Hypothalamus (tissue), 51 donors: ENCODE measurements around the gene MPP7.

ENCODE experiments used
- DNase-seq, 51 donors: peaks; one replicate each; lab custom pipeline; 2025; lab: John Stamatoyannopoulos, UW

The MPP7 gene

DNA sequence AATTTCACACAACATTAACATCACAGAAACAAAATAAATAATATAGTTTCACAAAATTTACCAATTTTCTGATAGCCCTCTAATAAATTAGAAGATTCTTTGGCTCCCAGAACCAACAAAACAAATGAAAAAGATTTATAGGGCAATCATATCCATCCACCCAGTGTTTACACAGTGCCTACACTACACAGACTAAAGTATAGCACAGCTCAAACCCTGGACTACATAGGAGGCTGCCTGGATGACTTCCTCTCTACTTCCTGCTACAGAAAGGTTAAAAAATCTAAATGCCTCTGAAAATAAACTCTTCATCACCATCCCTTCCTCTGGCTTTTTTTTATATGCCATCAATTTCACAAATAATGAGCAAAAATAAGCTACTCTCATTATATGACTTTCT is 28.4 kb downstream of the MPP7 start:
- no peak for DNase-seq

DNA sequence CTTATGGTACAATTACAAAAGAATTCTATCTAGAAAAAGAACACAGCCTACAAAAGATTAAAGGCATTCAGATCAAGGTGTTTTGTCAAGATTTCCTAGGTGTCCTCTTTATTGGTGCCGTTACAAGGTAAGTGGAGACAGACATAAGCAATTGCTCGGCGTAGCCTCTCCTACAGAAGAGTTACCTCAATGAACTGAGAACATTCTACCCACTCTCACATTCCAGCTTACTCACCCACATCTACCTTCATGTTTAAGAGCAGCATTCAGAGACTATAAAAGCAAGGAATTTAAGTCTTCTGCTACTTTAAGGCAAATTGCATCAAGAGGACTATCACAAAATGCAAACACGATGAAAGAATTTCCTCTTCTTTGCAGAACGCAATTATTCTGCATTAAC is 29.5 kb downstream of the MPP7 start:
- DNase-seq: no peak

DNA sequence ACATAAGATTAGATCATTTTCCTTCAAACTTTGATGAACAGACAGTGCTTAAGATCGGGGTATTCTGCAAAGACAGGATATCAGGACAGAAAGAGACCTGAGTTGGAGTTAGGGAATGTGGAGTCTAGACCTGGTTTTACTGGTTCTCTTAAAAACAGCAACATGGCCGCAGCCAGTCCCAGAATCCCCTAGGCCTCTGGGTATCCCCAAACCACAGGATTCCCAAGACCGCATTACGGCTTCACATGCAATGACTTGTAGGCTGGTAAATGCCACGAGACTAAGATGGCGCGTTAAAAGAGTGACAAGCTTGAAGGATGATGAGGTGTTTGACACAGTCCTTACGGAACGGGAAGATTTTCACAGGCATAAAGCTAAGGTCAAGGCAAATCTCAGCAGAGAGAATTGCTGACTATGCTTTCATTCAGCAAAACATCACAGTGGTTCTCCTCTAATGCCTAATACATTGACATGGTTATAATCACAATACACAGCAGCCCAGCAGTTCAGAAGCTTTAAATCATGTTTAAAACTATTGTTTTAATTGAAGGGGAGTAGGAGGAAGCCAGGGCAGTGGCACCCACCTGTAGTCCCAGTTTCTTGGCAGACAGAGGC is 32.9 kb downstream of the MPP7 start:
- no peak for DNase-seq

DNA sequence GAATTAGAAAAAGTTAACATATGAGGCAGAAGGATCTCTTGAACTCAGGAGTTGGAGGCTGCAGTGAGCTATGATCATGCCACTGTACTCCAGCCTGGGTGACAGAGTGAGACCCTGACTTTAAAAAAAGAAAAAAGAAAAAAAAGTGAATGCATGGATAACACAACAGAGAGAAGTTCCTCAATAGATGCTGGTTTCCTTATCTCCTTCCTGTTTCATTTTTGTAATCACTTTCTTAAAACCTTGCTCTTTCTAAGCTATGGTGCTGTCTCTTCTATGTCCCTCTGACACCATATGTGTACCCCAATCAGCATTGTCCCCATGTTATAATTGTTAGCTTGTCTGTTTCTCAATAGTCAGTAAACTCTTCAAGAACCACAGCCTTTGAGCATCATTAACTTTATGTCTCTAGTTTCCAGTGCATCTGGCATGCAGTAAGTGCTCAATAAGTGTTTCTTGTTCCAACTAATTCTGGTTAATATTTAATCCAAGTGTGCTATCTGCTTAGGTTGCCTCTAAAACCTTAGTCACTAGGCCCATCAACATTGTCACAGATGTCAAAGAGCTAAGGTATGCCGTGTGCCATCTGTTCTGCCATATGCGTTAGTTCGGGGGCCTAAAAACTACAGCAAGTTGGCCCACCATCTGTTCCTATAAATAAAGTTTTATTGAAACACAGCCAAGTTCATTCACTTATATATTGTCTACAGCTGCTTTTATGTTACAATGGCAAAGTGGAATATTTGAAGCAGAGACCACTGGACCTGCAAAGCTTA is 36.2 kb downstream of the MPP7 start:
- DNase-seq: no peak

DNA sequence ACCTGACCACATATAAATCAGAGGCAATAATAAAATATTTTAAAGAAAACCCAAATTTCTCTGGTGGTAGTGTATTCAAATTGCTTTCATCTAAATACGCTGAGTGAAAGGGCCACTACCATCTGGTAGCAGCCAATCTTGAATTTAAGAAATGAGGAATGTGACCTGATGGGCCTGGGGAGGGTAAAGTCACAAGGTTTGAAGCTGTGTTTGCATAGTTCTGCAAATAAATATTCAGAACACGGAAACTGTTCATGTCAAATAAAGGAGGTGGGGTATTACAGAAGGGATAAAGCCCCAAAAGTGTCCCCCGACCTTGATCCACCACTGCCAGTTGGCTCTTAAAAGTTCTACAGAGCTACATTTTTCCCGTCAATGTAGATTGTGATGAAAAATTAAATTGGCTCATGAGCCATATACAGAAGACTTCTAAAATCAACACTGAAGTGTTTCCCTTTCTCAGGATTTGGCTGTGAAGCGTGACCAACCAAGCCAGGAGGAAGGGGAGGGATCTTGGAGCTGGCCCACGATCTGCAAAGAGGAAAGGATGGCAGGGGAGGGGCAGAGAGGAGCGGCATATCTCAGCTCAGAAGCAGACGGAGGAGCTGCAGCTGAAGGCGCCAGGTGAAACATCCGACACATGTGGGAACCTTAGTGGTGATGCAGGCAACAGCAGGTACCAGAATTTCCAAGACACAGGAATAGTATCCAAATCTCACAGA is 39.6 kb downstream of the MPP7 start:
- DNase-seq: peak in 1 of 51 donors; percentile 51

DNA sequence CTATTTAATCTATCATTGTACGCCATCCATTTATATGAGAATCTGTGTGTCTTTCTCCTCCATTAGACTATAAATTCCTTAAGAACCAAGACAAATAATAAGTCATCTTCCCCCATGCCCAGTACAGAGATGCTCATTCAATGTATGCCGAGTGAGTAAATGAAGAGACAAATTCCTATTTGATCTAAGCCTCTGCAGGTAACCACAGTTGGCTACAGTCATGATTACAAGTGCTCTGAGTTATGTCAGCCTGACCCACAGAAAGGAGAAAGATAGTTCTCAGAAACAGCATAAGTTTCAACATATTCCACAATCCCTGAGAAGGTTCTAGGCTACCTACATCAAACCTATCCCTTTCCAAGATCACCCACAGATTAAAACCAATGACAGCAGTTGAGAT is 46.1 kb downstream of the MPP7 start:
- no peak for DNase-seq

DNA sequence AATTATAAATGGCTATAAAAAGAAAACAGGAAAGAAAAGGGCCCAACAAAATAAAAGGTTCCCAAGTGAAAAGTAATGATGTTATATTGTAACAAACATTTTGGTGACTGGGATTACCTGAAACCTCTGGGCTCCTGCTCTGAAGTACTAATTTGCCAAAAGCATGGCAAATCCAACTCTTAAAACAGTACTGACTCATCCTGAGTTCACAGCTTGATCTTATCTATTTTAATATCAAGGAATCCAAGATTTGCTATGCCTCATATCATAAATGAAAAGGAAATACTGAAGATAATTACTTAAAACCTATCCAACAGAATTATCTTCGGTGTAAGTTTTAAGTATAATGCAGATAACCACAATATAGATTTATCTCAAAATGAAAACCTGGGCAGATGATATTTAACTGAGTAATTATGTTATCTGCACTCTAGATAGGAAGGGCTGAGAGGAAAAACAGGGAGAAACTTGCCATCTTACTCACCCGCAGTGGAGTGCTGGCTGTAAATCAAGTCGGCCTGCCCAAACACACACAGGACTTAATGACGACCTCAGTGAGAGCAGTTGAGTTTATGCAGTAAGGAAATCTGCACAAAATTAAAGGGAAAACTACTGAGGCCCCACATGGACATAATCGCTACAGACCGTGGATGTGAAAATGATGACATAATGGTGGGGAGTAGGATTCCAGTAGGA is 48.4 kb downstream of the MPP7 start:
- DNase-seq: no peak

DNA sequence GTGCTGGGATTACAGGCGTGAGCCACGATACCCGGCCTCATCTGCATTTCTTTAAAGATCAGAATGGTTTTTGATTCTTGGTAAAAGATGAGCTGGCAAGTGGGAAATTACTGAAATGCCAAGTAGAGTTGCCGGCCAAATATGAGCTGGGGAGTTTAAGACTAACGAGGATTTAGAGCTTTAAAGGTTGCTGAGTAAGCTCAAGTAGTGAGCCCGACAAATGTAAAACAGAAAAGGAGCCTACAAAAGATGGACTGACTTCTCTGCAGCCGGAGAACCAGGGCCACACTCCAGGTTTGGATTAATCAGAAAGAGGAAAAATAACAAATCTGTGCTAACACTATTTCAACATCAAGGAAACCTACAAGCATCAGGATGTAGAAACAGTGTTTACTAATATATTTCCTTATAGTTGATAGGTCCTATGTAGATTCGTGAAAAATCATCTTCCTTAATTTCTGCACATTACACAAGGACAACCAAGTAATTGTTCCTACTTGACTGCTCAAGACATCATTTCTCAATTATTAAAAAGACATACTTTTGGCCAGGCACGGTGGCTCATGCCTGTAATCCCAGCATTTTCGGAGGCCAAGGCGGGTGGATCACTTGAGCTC is 49.6 kb downstream of the MPP7 start:
- no peak for DNase-seq
